Measurements from ENCODE around the gene SDK1.

The SDK1 gene

DNA sequence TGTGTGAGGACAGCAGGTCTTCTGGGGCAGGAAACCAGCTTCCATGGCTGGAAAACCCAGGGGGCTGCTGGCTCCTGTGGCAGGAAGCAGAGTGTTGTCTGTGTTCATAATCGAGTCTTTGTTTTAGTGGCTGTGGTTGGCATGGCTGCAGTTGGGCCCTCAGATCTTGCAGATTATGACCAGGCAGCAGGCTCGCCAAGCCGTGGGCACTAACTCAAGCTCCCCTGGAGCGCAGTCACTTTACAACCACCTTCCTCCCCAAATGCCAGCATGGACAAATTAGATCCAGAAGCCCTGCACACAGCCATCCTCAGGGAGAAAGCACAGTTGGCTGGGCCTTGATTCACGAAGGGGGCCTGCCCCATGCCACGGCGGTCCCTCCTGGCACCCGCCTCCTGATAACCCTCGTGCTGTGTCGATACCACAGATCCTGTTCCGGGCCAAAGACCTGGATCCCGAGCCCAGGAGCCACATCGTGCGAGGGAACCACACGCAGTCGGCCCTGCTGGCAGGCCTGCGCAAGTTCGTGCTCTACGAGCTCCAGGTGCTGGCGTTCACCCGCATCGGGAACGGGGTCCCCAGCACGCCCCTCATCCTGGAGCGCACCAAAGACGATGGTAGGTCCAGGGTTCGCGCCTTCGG, 828.5 kb downstream of the SDK1 start:
- no peak for DNase-seq

DNA sequence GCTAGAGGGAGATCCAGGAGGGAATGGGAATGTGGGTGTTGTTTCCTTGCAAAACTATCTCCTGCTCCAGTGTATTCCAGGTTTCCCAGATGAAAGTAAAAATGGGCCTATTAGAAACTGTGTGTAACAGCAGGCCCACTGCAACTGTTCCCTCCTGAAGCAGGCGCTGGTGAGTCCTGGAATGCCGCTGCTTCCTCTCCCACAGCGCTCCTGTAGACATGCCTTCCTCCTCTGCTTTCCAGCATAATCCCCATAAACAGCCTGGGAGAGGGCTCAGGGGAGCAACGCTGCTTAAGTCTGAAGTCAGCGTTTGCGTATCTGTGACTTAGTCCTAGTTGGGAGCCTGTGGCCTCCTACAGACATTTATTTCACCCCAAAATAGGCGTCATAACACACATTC, 830.0 kb downstream of the SDK1 start:
- no peak for DNase-seq

DNA sequence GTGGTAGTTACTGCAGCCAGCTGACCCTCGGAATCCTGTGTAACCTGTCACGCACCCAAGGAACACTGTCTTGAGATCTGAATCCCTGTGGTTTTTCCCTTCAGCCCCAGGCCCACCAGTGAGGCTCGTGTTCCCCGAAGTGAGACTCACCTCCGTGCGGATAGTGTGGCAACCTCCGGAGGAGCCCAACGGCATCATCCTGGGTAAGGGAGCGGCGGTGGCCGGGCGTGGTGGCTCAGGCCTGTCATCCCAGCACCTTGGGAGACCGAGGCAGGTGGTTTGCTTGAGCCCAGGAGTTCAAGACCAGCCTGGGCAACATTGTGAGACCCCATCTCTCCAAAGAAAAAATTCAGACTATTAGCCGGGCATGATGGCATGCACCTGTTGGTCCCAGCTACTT, 831.2 kb downstream of the SDK1 start:
- DNase-seq, result no peak

DNA sequence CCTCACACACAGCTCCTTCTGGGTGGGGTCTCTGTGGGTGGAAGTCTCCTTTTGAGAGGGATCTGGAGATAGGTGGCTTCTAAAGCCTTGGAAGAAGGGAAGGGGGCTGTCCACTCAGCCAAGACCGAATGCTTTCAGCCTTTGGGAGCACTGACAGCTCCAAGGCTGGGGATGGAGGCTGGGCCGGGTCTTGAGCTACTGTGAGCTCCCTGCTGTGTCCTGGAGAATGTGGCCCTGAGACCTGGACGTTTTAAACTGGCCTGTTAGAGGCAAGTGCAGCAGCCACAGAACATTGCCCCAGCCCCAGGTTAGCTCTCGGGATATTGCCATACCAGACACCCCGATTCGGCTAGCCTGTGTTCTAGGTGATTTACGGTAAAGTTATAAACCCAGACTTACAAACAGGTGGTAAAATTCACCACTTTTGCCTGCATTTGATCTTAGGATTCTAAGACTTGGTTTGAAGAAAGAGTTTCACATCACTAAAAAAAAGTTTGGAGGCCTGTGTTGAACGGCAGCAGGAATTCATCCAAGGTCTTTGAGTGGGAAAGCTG, 832.5 kb downstream of the SDK1 start:
- no peak for DNase-seq

DNA sequence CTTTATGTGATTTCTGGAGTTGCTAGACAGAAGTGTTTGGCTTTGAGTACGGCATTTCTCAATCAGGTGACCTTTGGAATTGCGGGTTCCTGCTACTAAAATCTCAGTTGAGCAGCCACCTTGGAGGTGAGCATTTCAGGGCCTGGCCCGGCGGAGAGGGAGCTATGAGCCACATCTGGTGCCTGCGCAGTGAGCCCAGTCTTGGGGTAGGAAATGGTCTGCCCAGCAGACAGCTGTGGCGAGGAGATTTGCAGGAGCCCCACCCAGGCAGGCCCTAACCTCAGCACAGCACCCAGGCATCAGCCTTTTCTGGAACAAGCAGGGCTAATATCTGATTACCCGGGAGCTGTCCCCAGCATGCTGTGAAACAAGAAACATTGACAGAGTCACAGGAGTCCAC, 833.2 kb downstream of the SDK1 start:
- DNase-seq, result no peak

DNA sequence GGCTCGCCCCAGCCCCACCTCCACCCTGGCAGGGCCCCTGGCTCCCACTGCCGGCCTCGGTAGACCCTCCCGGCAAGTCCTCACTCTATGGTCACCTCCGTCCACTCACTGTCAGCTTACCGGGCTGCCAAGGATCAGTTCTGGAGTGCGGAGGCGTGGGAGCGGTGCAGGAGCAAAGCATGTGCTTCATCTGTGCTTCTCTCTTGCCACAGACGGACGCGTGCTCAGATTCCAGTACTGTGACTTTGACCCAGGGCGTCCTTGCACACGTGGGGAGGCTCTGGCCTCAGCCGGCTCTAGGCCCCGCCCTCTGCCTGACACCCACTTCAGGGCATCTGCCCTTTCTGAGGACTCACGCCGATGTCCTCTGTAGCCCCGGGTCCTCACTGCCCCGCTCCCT, 833.6 kb downstream of the SDK1 start:
- DNase-seq, result no peak

DNA sequence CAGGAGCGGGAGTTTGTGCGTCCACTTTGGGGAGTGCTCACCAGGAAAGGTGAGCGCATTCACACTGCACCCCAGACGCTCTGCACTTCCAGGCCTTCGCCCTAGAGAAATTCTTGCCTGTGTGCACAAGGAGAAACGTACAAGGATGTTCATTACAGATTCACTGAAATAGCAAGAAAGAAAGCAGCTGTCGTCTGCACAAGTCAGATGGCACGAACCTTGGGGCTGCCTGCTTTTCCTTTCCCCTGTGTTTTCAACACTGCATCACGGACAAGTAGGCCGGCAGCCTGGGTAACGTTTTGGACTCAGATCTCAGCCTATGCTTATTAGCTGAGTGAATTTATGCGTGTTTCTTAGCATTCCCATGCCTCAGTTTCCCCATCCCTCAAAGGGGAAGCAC, 834.2 kb downstream of the SDK1 start:
- no peak for DNase-seq

DNA sequence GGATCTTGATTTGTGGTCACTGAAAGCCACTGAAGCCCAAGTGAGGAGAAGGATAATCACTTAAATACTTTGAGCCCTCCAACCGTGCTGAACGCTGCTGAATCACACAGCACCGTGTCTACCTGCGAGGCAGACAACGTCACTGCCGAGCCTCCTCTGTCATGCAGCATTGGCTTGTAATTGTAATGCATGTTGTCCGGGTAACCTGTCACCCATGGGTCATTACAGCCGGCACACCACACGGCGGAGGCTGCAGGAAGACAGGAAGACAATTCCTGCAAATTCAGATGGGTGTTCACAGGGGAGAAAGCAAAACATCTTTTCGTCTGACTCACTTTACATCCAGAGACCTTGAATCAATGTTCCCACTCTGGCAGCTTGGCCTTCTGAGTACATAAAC, 835.0 kb downstream of the SDK1 start:
- DNase-seq, result no peak

DNA sequence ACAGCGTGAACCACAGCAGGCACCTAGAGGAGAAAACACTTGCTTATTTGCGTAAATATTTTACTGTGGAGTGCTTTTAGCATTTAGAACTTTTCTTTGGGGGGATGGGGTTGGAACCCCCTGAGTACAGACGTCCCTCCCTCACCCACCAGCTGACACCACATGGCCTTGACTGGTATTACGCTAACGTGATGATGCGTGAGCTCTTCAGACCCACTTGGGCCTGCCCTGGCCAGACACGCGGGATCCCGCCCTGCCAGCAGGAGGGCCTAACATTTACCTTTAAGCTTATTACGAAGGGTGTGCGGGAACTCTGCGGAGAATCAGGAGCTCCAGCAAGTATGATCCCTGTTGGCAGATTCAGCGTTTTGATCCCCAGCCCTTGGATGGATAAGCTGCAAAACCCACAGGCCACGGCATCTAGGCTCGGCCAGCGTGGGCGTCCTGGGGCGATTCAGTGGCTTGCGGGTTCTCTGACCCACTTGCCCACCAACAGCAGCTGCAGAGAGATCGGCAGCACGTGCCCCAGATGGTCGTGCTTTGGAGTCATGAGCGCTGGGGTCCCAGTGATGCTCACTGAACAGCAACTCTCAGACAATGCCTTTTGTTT, 835.6 kb downstream of the SDK1 start:
- no peak for DNase-seq

DNA sequence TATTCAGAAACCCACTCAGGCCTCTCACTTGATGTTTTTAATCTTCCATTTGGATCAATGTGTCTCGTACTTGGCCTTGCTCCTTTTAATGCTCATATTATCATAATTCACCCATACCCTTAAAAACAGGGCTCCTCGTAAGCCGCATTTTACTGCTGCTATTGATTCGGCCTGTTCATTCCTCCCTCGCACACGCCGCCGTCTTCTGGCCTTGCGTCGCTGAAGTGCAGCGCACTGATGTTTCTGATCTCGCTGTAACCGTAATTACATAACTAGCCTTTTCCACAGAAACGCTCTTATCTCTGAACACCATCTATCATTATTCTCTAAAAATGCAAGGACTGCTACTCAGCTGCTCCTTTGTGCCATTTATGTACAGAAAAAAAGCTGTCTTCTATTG, 836.5 kb downstream of the SDK1 start:
- DNase-seq, result no peak

DNA sequence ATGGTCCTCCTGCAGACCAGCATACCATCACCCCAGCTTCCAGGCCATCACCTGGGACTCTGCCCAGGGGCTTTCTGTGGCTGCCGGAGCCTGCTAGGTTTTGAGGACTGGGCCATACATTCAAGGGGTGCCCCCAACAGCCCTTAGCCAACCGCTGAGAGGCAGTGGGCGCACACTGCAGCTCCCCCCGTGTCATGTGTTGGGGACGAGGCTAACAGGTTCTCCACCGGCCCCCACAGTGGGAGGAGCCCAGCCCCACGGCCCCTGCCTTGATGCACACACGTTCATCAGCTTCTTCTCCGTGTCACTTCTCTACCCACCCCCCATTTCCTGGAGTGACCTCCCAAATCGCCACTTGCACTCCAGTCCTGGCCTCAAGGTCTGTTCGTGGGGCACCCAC, 837.8 kb downstream of the SDK1 start:
- DNase-seq, result no peak

DNA sequence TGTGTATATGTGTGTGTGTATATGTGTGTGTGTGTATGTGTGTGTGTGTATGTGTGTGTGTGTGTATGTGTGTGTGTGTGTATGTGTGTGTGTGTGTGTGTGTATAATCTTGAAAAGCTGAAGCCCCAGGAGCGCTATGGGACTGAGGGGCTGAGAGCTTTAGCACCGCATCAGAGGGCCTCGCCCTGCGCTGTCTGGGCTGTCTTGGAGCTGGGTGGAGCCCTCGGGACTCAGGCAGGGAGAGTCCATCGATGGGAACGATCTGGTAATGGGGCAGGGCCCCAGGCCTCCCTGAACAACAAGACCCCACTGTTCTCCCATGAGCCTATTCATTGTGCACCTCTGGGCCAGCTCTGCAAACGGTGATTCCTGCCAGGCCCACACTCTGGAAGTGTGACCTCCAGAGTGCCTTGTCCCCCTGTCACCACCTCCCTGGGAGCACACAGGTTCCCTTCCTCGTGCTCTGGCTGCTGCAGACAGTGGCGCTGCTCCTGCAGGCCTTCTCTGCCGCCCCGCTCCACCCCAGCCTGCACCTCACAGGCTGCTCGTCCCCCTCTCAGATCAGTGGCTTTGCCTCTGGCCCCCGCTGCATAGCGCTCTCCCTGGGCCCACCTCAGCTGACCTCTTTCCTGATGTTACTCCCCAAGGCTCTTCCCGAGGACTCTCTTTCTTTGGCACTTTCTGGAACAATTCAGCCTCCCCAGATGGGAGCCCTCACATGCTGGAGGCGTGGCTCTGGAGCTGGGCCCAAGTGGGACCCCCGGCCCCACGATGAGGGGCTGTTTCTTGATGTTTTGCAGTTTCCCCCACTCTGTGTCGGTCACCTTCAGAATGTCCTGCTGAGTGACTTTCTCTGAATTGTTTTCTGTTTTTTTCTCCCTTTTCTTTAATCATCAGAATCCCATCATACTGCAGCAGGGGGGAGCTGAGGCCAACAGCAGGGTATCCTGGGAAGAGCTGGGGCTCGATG, 838.9 kb downstream of the SDK1 start:
- DNase-seq, result no peak

DNA sequence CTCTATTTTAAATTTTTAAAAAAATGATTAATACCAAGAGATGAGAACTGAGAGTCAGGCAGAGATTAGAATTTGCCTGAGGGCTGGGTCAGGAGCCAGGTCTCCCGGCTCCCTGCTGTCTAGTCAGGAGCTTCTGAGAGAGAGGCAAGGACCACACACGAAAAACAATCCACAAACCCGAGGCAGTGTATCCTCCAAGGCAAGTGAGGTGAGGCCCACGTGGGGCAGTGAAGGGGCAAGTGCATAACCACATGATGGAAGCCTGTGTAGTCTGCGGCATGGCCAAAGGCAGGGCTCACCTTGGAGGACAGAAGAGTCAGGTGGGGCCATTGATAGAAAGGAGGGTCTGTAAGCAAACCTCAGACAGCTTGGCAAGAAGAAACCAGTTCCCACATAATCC, 839.9 kb downstream of the SDK1 start:
- DNase-seq, result no peak

DNA sequence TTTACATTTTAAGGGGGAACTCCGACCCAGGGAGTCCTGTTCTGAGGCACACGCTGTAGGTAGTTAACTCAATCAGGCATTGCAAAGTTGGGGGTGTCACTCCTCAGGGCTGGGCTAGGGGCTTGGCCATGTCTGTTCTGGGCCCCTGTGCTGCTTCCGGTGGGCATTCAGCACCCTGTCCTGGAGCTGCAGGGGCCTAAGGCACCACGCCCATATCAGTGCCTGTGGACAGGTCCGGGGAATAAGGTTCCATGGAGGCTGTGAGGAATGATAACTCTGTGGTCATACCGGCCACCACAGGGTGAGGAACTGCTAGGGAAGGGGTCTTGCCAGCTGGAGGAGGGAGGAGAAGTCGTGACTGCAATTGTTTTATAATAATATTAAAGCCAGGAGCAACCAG, 842.0 kb downstream of the SDK1 start:
- DNase-seq, result no peak

DNA sequence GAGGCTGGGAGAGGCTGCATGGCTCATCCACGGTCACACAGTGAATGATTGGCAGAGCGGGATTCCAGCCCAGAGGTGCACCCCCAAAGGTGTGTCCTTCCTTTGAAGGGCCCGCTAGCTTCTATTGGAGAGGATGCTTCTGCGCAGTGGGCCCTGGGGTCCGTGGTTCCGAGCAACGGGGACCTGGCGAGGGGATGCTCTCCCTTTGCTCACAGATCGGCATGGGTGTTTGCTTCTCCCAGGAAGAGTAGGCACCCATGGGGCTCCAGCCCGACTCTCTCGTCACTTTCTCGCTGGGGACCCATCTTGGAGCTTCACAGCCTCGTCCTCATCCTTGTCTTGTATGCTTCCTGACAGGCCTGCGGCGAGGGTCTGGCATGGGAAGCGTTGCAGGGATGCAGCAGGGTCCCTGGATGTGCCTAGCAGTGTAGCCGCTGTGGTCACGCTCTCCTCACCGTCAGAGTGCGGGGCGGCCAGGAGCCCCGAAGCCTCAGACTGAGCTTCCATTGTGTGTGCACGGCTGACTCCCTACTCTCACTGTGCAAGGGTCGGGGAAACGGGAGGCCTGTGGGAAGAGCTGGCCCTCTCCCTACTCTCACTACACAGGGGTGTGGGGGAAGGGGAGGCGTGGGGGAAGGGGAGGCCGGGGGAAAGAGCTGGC, 842.6 kb downstream of the SDK1 start:
- DNase-seq, result no peak

DNA sequence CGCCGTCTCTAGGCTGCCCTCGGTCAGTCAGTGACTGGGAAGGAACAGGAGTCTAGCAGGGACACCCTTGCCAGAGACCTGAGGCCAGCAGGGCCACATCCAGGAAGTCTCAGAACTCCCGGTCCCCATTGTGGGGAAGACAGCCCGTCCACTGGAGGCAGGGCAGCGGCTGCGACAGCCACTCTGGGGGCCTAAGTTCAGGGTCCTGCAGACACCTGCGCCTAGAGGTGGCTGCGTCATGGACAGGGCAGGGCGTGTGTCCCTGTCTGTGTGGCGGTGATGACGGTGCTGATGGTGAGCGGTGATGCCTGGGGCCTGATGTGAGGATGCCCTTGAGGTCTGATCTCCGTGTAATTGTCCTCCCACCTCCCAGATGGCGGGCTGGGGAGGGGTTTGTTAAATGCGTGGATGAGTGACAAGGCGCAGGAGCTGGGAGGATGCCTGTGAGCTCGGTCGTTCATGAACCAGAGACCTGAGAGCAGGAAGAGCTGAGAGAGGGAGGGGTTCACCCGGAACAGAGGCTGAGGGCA, 843.2 kb downstream of the SDK1 start:
- DNase-seq, result no peak

DNA sequence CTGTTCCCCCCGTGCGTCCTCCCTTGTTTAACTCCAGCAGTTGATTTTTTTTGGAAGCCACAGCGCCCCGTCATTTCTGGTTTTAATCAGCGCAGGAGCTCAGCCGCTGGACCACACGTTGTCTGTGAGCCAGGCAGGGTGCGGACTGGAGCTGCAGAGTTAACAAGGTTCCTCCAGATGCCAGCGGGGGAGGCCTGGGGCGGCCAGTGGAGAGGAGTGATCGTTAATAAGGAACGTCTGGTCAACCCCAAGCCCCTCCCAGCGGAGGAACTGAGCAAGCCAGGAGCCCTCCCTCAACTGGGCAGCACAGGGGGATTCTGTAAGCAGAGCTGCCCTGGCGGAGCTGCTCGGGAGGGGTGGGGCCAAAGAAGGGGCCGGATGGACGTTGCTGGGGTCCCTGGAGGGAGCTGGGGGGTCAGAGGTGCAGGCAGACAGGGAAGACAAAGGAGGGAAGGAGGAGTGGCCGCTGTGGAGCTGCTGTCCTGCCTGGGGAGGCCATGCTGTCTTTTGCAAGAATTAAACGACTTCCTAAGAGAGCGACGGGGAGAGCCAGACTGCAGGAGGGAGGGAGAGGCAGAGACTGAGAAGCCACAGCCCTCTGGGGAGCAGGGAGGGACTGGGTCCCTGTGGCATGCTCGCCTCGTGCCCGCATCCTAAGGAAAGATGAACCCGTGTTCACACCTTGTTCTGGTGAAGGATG, 843.9 kb downstream of the SDK1 start:
- DNase-seq, result no peak

DNA sequence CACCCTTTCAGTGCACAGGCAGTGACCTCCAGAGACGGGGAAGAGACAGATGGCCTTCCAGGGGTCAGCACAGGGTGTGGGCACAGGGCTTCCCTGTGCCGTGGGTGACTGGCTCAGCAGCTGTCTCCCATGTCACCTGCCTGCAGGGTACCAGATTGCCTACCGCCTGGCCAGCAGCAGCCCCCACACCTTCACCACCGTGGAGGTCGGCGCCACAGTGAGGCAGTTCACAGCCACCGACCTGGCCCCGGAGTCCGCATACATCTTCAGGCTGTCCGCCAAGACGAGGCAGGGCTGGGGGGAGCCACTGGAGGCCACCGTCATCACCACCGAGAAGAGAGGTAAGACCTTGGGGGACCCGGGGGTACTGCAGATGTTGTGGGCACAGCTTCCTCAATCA, 844.5 kb downstream of the SDK1 start:
- DNase-seq, result no peak

DNA sequence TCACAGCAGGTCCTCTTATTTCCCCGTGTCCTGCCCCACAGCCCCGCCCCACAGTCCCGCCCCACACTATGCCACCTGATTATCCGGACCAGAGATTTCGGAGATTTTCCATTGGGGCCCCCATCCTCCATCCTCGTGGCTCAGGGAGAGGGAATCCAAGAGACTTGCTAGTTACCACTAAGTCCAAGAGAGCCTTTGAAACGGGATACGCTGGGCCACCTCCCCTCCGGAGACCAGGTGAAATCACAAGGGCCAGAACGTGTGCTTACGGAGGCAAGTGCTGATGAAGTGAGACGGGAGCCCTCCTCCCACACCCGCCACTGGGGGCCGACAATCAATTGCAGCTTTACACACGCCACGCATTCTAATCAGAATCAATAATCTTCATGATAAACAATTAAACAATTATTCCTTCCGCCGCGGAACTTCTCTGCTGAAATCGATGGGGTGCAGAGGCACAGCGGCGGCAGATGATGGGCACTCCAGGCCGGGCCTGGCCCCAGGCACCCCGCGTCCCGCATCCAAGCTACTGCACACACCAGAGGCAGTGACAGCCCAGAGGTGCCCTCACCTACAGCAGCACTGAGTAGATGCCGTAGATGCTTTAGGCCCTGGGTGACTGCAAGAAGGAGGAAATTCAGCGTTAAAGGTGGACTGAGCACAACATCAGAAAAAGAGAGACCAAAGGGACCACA, 847.0 kb downstream of the SDK1 start:
- no peak for DNase-seq

DNA sequence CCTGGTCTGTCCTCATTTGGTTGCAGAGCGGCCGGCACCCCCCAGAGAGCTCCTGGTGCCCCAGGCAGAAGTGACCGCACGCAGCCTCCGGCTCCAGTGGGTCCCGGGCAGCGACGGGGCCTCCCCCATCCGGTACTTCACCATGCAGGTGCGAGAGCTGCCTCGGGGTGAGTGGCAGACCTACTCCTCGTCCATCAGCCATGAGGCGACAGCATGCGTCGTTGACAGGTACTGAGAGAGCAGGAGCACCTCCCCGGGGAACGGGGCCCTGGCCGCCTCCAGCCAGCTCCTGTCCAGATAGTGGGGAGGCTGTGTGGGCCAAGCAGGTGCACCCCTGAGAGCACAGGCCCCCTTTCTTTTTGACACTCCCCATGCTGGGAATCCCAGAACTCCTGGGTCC, 848.2 kb downstream of the SDK1 start:
- DNase-seq, result no peak

DNA sequence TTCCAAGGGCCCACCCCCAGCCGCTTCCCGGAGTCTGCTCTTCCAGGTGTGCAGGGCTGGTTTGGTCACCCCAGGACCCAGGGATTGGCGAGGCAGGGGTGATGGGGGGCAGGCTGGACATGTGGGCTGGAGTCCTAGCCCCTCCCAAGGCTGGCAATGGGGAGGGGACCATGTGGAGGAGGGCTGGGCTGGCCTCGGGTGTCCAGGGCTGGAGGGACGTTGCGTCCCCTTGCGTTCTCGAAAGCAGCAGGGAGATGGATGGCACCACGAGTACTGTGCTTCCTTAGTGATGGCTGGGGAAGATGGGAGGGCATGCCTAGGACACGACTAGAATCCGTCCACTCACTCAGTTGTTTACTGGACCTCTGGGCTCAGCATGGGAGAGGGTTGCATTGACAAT, 848.6 kb downstream of the SDK1 start:
- no peak for DNase-seq

DNA sequence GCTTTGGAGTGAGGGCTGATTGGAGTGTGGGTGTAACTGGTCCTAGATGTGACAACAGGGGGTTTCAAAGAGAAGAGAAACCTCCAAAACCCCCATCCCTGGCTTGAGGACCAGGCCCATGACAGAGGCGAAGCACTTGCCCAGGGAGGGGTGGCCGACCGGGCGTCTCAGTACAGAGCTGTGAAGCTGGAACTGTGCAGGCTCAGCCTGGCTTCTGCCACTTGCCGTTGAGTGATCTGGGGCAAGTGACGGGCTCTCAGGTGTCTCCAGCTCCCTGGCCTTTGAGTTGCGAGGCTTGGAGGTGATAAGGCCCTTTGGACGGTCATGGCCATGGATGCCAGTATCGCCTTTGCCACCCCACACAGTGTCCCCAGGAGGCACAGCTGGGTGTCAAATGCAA, 849.7 kb downstream of the SDK1 start:
- no peak for DNase-seq

All from inflammatory macrophage treated with lipopolysaccharide for 1 hour (primary cell).